Breast epithelium (tissue), 3 donors: ENCODE measurements around the gene TMCO4.

Source experiments
- CTCF ChIP-seq, 3 donors: fragments of 450-650 bp; IDR thresholded peaks; one replicate each; pipeline ENCODE4 v1.5.1; 2016 to 2017; ENCODE audit warnings: antibody characterized with exemption in 3 of 3, mild to moderate bottlenecking in 3 of 3, moderate library complexity in 3 of 3
- POLR2A ChIP-seq: fragments of 450-650 bp; IDR thresholded peaks from one replicate; pipeline ENCODE4 v1.6.1; 2016; ENCODE audit warnings: antibody characterized with exemption, mild to moderate bottlenecking, moderate library complexity
- POLR2AphosphoS5 ChIP-seq, 3 donors: sonication (generic); formaldehyde crosslinking; IDR thresholded peaks; one replicate each; pipeline ENCODE4 v1.6.1; 2017; ENCODE audit warnings: antibody characterized with exemption in 3 of 3

- TF ChIP-seq CTCF (IDR thresholded peaks at IDR 0.05): no peak
- TF ChIP-seq POLR2A: no peak
- no peak for TF ChIP-seq POLR2AphosphoS5 (IDR thresholded peaks at IDR 0.05)
These were observed 38.1 kb upstream of the TMCO4 start for GRCh38 chr1:19837866-19838265.
